DND-41 (cell line): Measurements from ENCODE around the gene TAF6L.

ENCODE experiments used
- EZH2 ChIP-seq: IDR thresholded peaks from 3 replicates; pipeline ENCODE4 v1.6.1; 2012; ENCODE audit warnings: borderline replicate concordance, low read depth, mild to moderate bottlenecking, moderate library complexity, low read length, inconsistent platforms; ENCODE audit not compliant: severe bottlenecking
- TF ChIP-seq, protein P1 (sequence below): IDR thresholded peaks from 2 replicates; pipeline ENCODE4 v1.5.1; 2012; ENCODE audit warnings: borderline replicate concordance, low read length, moderate library complexity, mild to moderate bottlenecking; ENCODE audit not compliant: poor library complexity, severe bottlenecking; ENCODE audit errors: extremely low read depth

DNA sequence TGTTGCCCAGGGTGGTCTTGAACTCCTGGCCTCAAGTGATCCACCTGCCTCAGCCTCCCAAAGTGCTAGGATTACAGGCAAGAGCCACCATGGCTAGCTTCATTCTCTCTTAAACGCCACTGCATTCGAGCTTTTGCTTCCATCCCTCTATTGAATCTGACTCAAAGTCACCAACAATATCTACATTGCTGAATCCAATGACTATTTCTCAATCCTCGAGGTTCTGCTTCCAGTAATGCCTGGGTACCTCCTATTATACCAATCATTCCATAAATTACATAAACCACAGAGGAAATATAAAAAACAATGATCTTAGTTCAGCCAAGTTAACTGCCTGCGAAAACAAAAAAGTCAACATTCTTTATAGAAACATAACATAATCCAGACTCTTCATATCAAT is 45.9 kb downstream of the TAF6L start:
- TF ChIP-seq, protein P1, sequence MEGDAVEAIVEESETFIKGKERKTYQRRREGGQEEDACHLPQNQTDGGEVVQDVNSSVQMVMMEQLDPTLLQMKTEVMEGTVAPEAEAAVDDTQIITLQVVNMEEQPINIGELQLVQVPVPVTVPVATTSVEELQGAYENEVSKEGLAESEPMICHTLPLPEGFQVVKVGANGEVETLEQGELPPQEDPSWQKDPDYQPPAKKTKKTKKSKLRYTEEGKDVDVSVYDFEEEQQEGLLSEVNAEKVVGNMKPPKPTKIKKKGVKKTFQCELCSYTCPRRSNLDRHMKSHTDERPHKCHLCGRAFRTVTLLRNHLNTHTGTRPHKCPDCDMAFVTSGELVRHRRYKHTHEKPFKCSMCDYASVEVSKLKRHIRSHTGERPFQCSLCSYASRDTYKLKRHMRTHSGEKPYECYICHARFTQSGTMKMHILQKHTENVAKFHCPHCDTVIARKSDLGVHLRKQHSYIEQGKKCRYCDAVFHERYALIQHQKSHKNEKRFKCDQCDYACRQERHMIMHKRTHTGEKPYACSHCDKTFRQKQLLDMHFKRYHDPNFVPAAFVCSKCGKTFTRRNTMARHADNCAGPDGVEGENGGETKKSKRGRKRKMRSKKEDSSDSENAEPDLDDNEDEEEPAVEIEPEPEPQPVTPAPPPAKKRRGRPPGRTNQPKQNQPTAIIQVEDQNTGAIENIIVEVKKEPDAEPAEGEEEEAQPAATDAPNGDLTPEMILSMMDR, result no peak
- TF ChIP-seq EZH2, result no peak
